GM12878 (cell line): ENCODE measurements around the gene IQGAP2. TPM values are rescaled to one million over a fixed set of nuclear protein-coding genes. Genes with fewer than 3 reads are reported as not detected.

Experiments used
- ASH2L ChIP-seq: fragments of 300-600, 200-600 bp; sonication (generic); IDR thresholded peaks from 2 replicates; pipeline ENCODE4 v1.6.1; 2017; ENCODE audit warnings: low read depth, mild to moderate bottlenecking, borderline replicate concordance
- BCL11A ChIP-seq: IDR thresholded peaks from 2 replicates; pipeline ENCODE4 v1.6.1; 2011; ENCODE audit warnings: low read depth, low read length
- CBX5 ChIP-seq: sonication (generic); IDR thresholded peaks from 2 replicates; pipeline ENCODE4 v1.6.1; 2016; ENCODE audit warnings: low read depth, moderate library complexity, mild to moderate bottlenecking, inconsistent platforms
- FOXK2 ChIP-seq: fragments of 450-650 bp; IDR thresholded peaks from 2 replicates; pipeline ENCODE4 v1.6.1; 2017; ENCODE audit warnings: mild to moderate bottlenecking, moderate library complexity
- GABPA ChIP-seq: IDR thresholded peaks from 2 replicates; pipeline ENCODE4 v1.6.1; 2014; ENCODE audit warnings: antibody characterized with exemption, low read depth, mild to moderate bottlenecking, inconsistent platforms
- HDAC2 ChIP-seq: fragments of 200-600 bp; sonication (generic); IDR thresholded peaks from 2 replicates; pipeline ENCODE4 v1.6.1; 2017
- IKZF1 ChIP-seq: fragments of 450-650 bp; conservative IDR thresholded peaks from 2 replicates; pipeline ENCODE4 v1.6.1; 2017; ENCODE audit warnings: antibody characterized with exemption, mild to moderate bottlenecking
- IRF3 ChIP-seq: fragments of 450-650 bp; IDR thresholded peaks from 2 replicates; pipeline ENCODE4 v1.6.1; 2014; ENCODE audit warnings: mild to moderate bottlenecking
- JUND ChIP-seq: IDR thresholded peaks from 2 replicates; pipeline ENCODE4 v1.6.1; 2012; ENCODE audit warnings: low read depth, mild to moderate bottlenecking, low read length, improper control_type of control experiment, moderate library complexity
- KDM1A ChIP-seq: fragments of 200-600 bp; sonication (generic); IDR thresholded peaks from 2 replicates; pipeline ENCODE4 v1.6.1; 2016; ENCODE audit warnings: borderline replicate concordance
- LARP7 ChIP-seq: fragments of 450-650 bp; IDR thresholded peaks from 2 replicates; pipeline ENCODE4 v1.6.1; 2017; ENCODE audit warnings: mild to moderate bottlenecking
- MAX ChIP-seq: IDR thresholded peaks from 2 replicates; pipeline ENCODE4 v1.6.1; 2012; ENCODE audit warnings: low read depth, low read length, improper control_type of control experiment
- MLLT1 ChIP-seq: fragments of 450-650 bp; IDR thresholded peaks from 2 replicates; pipeline ENCODE4 v1.6.1; 2016; ENCODE audit warnings: mild to moderate bottlenecking
- NFIC ChIP-seq: IDR thresholded peaks from 2 replicates; pipeline ENCODE4 v1.6.1; 2012; ENCODE audit warnings: low read depth, mild to moderate bottlenecking, inconsistent platforms, low read length, moderate library complexity
- POLR2AphosphoS5 ChIP-seq: IDR thresholded peaks from 2 replicates; pipeline ENCODE4 v1.6.1; 2011; ENCODE audit warnings: mild to moderate bottlenecking, low read length, inconsistent platforms
- PRDM15 ChIP-seq: fragments of 450-650 bp; formaldehyde crosslinking; IDR thresholded peaks from 2 replicates; pipeline ENCODE4 v1.4.0; 2020; ENCODE audit warnings: mild to moderate bottlenecking, moderate library complexity
- RAD51 ChIP-seq: fragments of 450-650 bp; IDR thresholded peaks from 2 replicates; pipeline ENCODE4 v1.6.1; 2016; ENCODE audit warnings: moderate library complexity, mild to moderate bottlenecking, inconsistent platforms
- RBBP5 ChIP-seq: fragments of 200-600 bp; sonication (generic); conservative IDR thresholded peaks from 2 replicates; pipeline ENCODE4 v1.6.1; 2016
- RFX5 ChIP-seq: IDR thresholded peaks from 2 replicates; pipeline ENCODE4 v1.6.1; 2011; ENCODE audit warnings: low read depth, low read length, improper control_type of control experiment
- SIN3A ChIP-seq: IDR thresholded peaks from 2 replicates; pipeline ENCODE4 v1.6.1; 2012; ENCODE audit warnings: low read depth, low read length, improper control_type of control experiment
- SMC3 ChIP-seq: IDR thresholded peaks from 2 replicates; pipeline ENCODE4 v1.6.1; 2011; ENCODE audit warnings: low read length, improper control_type of control experiment, borderline replicate concordance
- SREBF2 ChIP-seq: IDR thresholded peaks from 2 replicates; pipeline ENCODE4 v1.6.1; 2012; ENCODE audit warnings: mild to moderate bottlenecking, low read length
- STAT3 ChIP-seq: IDR thresholded peaks from 2 replicates; pipeline ENCODE4 v1.6.1; 2011; ENCODE audit warnings: low read depth, low read length, improper control_type of control experiment
- TCF3 ChIP-seq: IDR thresholded peaks from 2 replicates; pipeline ENCODE4 v1.6.1; 2012; ENCODE audit warnings: low read depth, mild to moderate bottlenecking, low read length, borderline replicate concordance; ENCODE audit not compliant: insufficient read depth
- ZNF207 ChIP-seq: fragments of 450-650 bp; IDR thresholded peaks from 2 replicates; pipeline ENCODE4 v1.6.1; 2014; ENCODE audit warnings: antibody characterized with exemption, mild to moderate bottlenecking, borderline replicate concordance
- ZSCAN29 ChIP-seq: fragments of 450-650 bp; IDR thresholded peaks from 2 replicates; pipeline ENCODE4 v1.6.1; 2017; ENCODE audit warnings: mild to moderate bottlenecking, moderate library complexity
- polyA plus RNA-seq, 11 experiments: library from polyadenylated mRNA; depleted of rRNA in 4 of 11; unstranded in 6 of 11; stranded (reverse) in 5 of 11; fragments of >200 nt; fragmentation: Nextera tagmentation in 4 of 11; fragmentation: Illumina TruSeq in 1 of 11; extraction: Ambion mirVana in 4 of 11; extraction: Trizol in 1 of 11; gene quantifications; 1 replicate in 1 of 11; 2 replicates in 10 of 11; pipeline versions ENCODE4 v1.2.1 to v1.2.3, GENCODE V29; 2011 to 2016; ENCODE audit warnings: inconsistent platforms in 2 of 11, missing spikeins in 2 of 11, low read depth in 1 of 11
- total RNA-seq, 4 experiments: library from RNA; depleted of rRNA in 3 of 4; stranded (reverse); fragments of >200 nt in 3 of 4; fragmentation: Illumina TruSeq in 1 of 4; extraction: Trizol in 1 of 4; gene quantifications; 2 replicates each; pipeline versions ENCODE4 v1.2.1 to v1.2.3, GENCODE V29; 2013 to 2021

Gene IQGAP2
- total and polyA plus RNA-seq, 10 of the 15 experiments (the other 5 are each of a cell fraction or from before 2014, with no cell fraction given), result 14.5 to 41.4 (median 21.8) TPM

- TF ChIP-seq SREBF2 (no peak), SMC3 (peak; percentile 31; the same call in 1 of the 2 replicates), TCF3 (peak; percentile 97), KDM1A (no peak), IRF3 (no peak; the same call in 1 of the 2 replicates), ASH2L (0 out of 2 replicates have a peak, but pooled peaks have one; percentile 31), NFIC (peak; percentile 32; the same call in 1 of the 2 replicates), MLLT1 (peak; percentile 86), BCL11A (peak; percentile 4; the same call in 1 of the 2 replicates), RFX5 (no peak), CBX5 (0 out of 2 replicates have a peak, but pooled peaks have one; percentile 83), STAT3 (no peak), PRDM15 (CRISPR knock-in tag) (no peak), FOXK2 (no peak), POLR2AphosphoS5 (no peak), HDAC2 (no peak; the same call in 1 of the 2 replicates), SIN3A (peak; percentile 58; the same call in 1 of the 2 replicates), JUND (no peak), RAD51 (peak; percentile 17; the same call in 1 of the 2 replicates), ZSCAN29 (peak; percentile 82; the same call in 1 of the 2 replicates), IKZF1 (peak; percentile 82), RBBP5 (no peak), MAX (peak; percentile 20; the same call in 1 of the 2 replicates), ZNF207 (peak; percentile 87), GABPA (no peak), LARP7 (peak; percentile 77)
These were observed at the start of gene IQGAP2 (continued) for GRCh38 chr5:76402886-76403765.
